Ovary (tissue), 9 donors: ENCODE results near the gene HEPN1. TPM values are rescaled to one million over a fixed set of nuclear protein-coding genes. Genes with fewer than 3 reads are reported as not detected.

Experiments used
- DNase-seq, 5 donors: peaks; one replicate each; pipeline ENCODE4 v3.0.0-alpha.2; 2019 to 2020
- H3K27ac ChIP-seq, 2 donors: fragments of 200-600 bp; one replicate each; pipeline versions ENCODE4 v1.5.1 to v1.8.0; 2019 to 2022
- H3K27me3 ChIP-seq: fragments of 200-600 bp; one replicate; pipeline ENCODE4 v1.8.0; 2022
- H3K36me3 ChIP-seq: fragments of 200-600 bp; sonication (generic); one replicate; pipeline ENCODE4 v1.5.1; 2019
- H3K4me1 ChIP-seq: one replicate; pipeline ENCODE4 v1.8.1; 2013; ENCODE audit warnings: mild to moderate bottlenecking, moderate library complexity; ENCODE audit not compliant: insufficient read depth
- H3K4me3 ChIP-seq: fragments of 200-600 bp; sonication (generic); one replicate; pipeline ENCODE4 v1.5.1; 2017
- H3K9me3 ChIP-seq, 2 donors: fragments of 200-600 bp in 1 of 2; sonication (generic) in 1 of 2; one replicate each; pipeline versions ENCODE4 v1.5.1 to v1.8.1; 2013 to 2019; ENCODE audit warnings: mild to moderate bottlenecking in 1 of 2, moderate library complexity in 1 of 2
- EP300 ChIP-seq: sonication (generic); formaldehyde crosslinking; IDR thresholded peaks from one replicate; pipeline ENCODE4 v1.6.1; 2017; ENCODE audit warnings: antibody characterized with exemption
- POLR2A ChIP-seq: fragments of 450-650 bp; IDR thresholded peaks from one replicate; pipeline ENCODE4 v1.6.1; 2017; ENCODE audit warnings: antibody characterized with exemption, mild to moderate bottlenecking, moderate library complexity
- WGBS, 3 donors: extraction: QIAGEN DNeasy Blood & Tissue Kit in 1 of 3; methylation state at CpG; one replicate each; pipeline versions ENCODE4 v1.1.5 to v1.1.7; 2013 to 2017; 5-methylcytosine and 5-hydroxymethylcytosine counted together
- intact Hi-C, 4 donors: fragments of 100-400 bp; cut with DNase I; formaldehyde crosslinking; loops; one replicate each; pipeline versions ENCODE4 v1.11.0 to v1.15.1; 2022 to 2023
- polyA plus RNA-seq, 2 donors: library from polyadenylated mRNA; stranded (reverse); fragments of 200-250 nt in 1 of 2; fragments of 350-450 nt in 1 of 2; fragmentation: Illumina TruSeq in 1 of 2; extraction: RNeasy Lipid Tissue Mini Kit (QIAGEN cat#74804) in 1 of 2; gene quantifications; one replicate each; pipeline ENCODE4 v1.2.3, GENCODE V29; 2013 to 2014
- total RNA-seq, 7 donors: library from RNA; depleted of rRNA in 2 of 7; stranded (reverse); fragments of >200 nt in 2 of 7; fragmentation: NEBNext Ultra II Directional in 3 of 7; extraction: Animal tissue kit (Norgen Biotek cat#: 25700) in 3 of 7; gene quantifications; one replicate each; pipeline versions ENCODE4 v1.1.0 to v1.2.4, GENCODE V29; 2016 to 2023
- TF ChIP-seq, protein P1 (sequence below), 3 donors: fragments of 450-650 bp in 2 of 3; fragments of 200-600 bp in 1 of 3; IDR thresholded peaks; one replicate each; pipeline versions ENCODE4 v1.5.1 to v1.8.0; 2016 to 2022; ENCODE audit warnings: antibody characterized with exemption in 3 of 3, mild to moderate bottlenecking in 1 of 3
- donor health status: DM: no; HTN: no; CAD: no; lungs with moderate emphysema.
- donor health status: DM: no; HTN: no; CAD: no.
- donor health status: Bipolar disorder and iron deficiency.
- donor health status: DM: yes; HTN: yes; CAD: no.
- donor health status: DM: no; HTN: no; CAD: no.
- donor health status: DM: yes; HTN: yes; CAD: no.

HEPN1 gene
- total and polyA plus RNA-seq, 9 donors = 0.24 to 0.48 TPM; not detected in 7

DNA sequence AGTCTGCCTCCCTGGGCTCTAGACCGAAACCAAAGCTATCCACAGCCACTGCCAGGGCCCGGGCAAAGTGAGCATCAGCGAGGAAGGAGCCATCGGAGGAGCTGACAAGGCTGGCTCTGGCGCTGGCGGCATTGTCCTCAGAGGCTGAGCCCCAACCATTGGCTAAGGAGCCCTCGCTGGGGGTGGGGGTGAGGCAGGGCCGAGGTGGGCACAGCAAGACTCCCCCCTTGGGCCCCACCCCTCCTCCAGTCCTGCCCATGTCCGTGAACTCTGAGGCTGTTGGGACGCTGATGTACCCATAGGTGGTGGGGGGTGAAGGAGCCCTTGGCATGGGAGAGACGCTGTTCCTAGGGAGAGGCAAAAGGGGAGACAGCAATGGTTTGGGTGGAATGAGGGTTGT lies 32.6 kb upstream of the HEPN1 start:
- no peaks in the 10 kb centered on the region for H3K36me3 ChIP-seq
- WGBS, 3 donors = 90 to 94% (median 94%) methylated on average over 11 of the region's 11 CpGs
- peak in 1 of 5 donors; percentile 16 for DNase-seq

DNA sequence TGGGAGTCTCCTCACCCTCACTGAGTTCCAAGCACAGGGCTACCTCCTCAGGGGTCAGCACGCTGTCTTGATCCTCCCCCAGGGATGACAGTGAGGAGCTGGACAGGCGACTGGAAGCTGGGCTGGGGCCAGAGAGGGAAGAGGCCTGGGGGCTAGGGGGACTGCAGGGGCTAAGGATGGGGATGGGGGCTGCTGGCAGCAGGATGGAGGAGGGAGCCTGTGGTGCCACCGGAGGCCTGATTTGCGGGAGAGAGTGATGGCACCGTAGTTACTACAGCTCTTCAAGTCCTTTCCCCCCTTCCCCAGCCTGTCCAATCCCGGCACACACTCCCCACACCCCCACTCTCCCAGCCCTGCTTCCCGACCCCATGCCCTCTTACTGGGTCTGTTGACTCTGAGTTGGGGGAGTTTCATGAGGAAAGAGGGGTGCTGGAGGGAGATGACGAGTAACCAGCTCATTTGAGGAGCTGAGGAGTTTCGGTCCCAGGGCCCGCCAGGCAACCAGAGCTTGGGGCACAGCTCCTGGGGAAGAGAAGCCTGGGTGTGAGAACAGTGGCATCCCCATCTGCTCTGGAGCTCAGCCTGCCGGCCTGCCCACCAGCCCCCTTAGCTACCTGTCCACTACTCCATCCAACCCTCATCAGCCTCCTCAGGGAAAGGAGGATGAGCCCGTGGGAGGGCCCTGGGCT lies 31.9 kb upstream of the HEPN1 start:
- peaks cover 17% of the 10 kb centered on the region for H3K4me1 ChIP-seq
- DNase-seq = peak in 1 of 5 donors; percentile 12
- no peaks in the 10 kb centered on the region for H3K27me3 ChIP-seq
- no peaks in the 10 kb centered on the region for H3K9me3 ChIP-seq
- intact Hi-C loops = no loop called here
- no peak overlapping the region for H3K4me3 ChIP-seq
- TF ChIP-seq, protein P1, sequence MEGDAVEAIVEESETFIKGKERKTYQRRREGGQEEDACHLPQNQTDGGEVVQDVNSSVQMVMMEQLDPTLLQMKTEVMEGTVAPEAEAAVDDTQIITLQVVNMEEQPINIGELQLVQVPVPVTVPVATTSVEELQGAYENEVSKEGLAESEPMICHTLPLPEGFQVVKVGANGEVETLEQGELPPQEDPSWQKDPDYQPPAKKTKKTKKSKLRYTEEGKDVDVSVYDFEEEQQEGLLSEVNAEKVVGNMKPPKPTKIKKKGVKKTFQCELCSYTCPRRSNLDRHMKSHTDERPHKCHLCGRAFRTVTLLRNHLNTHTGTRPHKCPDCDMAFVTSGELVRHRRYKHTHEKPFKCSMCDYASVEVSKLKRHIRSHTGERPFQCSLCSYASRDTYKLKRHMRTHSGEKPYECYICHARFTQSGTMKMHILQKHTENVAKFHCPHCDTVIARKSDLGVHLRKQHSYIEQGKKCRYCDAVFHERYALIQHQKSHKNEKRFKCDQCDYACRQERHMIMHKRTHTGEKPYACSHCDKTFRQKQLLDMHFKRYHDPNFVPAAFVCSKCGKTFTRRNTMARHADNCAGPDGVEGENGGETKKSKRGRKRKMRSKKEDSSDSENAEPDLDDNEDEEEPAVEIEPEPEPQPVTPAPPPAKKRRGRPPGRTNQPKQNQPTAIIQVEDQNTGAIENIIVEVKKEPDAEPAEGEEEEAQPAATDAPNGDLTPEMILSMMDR (IDR thresholded peaks at IDR 0.05) = no peak
- TF ChIP-seq EP300 = no peak
- no peak for TF ChIP-seq POLR2A
- no peaks in the 10 kb centered on the region for H3K36me3 ChIP-seq
- no peak overlapping the region for H3K27ac ChIP-seq
- WGBS, 3 donors = 82 to 91% (median 85%) methylated on average over 12 of the region's 12 CpGs

More for the DNA sequence above, 32.6 kb upstream of the HEPN1 start:
- no peak overlapping the region for H3K4me3 ChIP-seq
- H3K9me3 ChIP-seq = no peaks in the 10 kb centered on the region
- intact Hi-C loops = no loop called here
- no peak overlapping the region for H3K27ac ChIP-seq
- H3K27me3 ChIP-seq = no peaks in the 10 kb centered on the region
- TF ChIP-seq, protein P1 (IDR thresholded peaks at IDR 0.05) = no peak
- TF ChIP-seq POLR2A (no peak), EP300 (no peak)
- H3K4me1 ChIP-seq = peaks cover 18% of the 10 kb centered on the region

DNA sequence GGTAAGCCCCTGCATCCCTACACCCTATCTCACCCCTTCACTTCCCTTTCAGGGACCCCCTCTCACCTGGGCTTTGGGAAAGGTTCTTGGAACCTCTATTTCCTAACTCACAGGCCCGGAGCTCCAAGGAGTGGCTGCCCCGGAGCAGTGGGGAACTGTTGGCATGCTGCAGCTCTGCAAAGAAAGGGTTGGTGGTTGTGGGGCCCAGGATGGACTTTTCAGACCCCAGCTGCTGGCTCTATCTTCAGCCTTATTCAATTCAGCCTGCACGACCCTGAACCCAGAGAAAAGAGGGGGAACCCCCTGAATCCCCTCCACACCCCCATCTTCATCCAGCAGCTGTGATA lies 31.4 kb upstream of the HEPN1 start:
- TF ChIP-seq, protein P1 (IDR thresholded peaks at IDR 0.05) = no peak
- no peak for TF ChIP-seq POLR2A
- no peak for TF ChIP-seq EP300
- H3K27ac ChIP-seq = no peak overlapping the region
- no peaks in the 10 kb centered on the region for H3K27me3 ChIP-seq
- no peak overlapping the region for H3K4me3 ChIP-seq
- no peaks in the 10 kb centered on the region for H3K36me3 ChIP-seq
- no peaks in the 10 kb centered on the region for H3K9me3 ChIP-seq
- H3K4me1 ChIP-seq = peaks cover 13% of the 10 kb centered on the region
- DNase-seq = peak in 1 of 5 donors; percentile 10
- intact Hi-C loops = no loop called here
- WGBS, 3 donors = 45 to 78% (median 62%) methylated on average over 3 of the region's 3 CpGs

DNA sequence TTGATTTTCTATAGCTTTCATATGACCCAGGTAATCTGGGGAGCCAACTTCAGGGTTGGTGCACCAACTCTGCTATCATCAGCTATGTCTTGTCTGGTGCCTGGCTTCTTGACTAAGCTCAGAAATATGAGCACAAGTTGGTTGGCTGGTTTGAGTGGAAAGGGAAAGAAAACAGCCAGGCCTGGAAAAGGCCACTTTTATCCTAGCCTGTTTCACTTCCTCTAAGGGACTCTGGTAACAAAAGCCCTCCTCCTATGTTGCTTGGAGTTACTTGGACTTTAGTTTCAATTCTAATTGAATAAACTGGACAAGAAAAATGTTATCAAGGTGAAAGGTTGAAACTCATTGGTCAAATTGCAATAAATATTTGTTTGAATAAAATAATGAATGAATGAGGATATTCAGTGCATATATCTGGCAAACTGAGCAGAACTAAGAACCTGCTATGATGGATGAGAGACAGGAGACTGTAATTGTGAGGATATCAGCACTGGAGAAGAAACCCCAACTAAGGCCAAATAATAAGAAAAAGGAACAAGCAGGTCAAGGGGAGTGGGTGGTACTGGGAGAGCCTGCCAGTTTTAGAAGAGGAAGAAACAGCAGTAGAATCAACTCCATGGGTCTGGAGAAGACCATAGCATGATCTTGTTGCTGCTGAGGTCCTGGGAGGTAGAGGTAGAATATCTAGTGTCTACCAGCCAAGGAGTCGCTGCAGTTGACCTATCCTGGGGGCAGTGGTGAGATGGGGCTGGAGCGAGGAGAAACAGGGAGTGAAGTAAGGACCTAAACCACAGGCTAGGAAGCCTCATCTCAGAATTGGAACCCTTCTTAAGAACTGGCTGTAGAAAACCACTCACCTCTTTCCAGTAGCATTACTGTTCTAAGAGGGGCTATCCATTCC lies 29.6 kb upstream of the HEPN1 start:
- no peak for DNase-seq
- Histone ChIP-seq H3K36me3 (no peaks in the 10 kb centered on the region), H3K4me3 (no peak overlapping the region), H3K4me1 (peaks cover 18% of the 10 kb centered on the region), H3K27me3 (no peaks in the 10 kb centered on the region), H3K9me3 (no peaks in the 10 kb centered on the region), H3K27ac (no peak overlapping the region)
- TF ChIP-seq EP300 = no peak
- TF ChIP-seq, protein P1 (IDR thresholded peaks at IDR 0.05) = no peak
- no peak for TF ChIP-seq POLR2A
- intact Hi-C loops = no loop called here
- 89 to 95% (median 94%) methylated on average over 2 of the region's 2 CpGs for WGBS, 3 donors
